Vagina (tissue), 2 donors: ENCODE data around the gene NT5DC1. TPM values are rescaled to one million over a fixed set of nuclear protein-coding genes. Genes with fewer than 3 reads are reported as not detected.

Source experiments
- DNase-seq, 2 donors: peaks; one replicate each; pipeline ENCODE4 v3.0.0-alpha.2; 2017; ENCODE audit errors: extremely low spot score in 2 of 2
- H3K27ac ChIP-seq: fragments of 200-600 bp; sonication (generic); one replicate; pipeline ENCODE4 v1.5.1; 2019
- H3K27me3 ChIP-seq: fragments of 200-600 bp; sonication (generic); one replicate; pipeline ENCODE4 v1.5.1; 2019
- H3K36me3 ChIP-seq, 2 donors: fragments of 200-600 bp; sonication (generic); one replicate each; pipeline ENCODE4 v1.5.1; 2017 to 2019
- H3K4me1 ChIP-seq: fragments of 200-600 bp; sonication (generic); one replicate; pipeline ENCODE4 v1.5.1; 2019
- H3K4me3 ChIP-seq, 2 donors: fragments of 200-600 bp; sonication (generic); 1 replicate in 1 of 2; 2 replicates in 1 of 2; pipeline ENCODE4 v1.5.1; 2016 to 2019
- H3K9me3 ChIP-seq: fragments of 200-600 bp; sonication (generic); one replicate; pipeline ENCODE4 v1.5.1; 2019
- POLR2A ChIP-seq, 2 donors: fragments of 450-650 bp; IDR thresholded peaks; one replicate each; pipeline ENCODE4 v1.6.1; 2017; ENCODE audit warnings: antibody characterized with exemption in 2 of 2, mild to moderate bottlenecking in 2 of 2, moderate library complexity in 2 of 2
- POLR2AphosphoS5 ChIP-seq, 2 donors: sonication (generic); formaldehyde crosslinking; IDR thresholded peaks; one replicate each; pipeline ENCODE4 v1.9.0; 2017; ENCODE audit warnings: antibody characterized with exemption in 2 of 2, mild to moderate bottlenecking in 2 of 2, low read depth in 1 of 2; ENCODE audit not compliant: insufficient read depth in 1 of 2
- intact Hi-C: fragments of 100-400 bp; cut with DNase I; formaldehyde crosslinking; loops from one replicate; pipeline ENCODE4 v1.15.1; 2023
- total RNA-seq: library from RNA; depleted of rRNA; stranded (reverse); fragments of >200 nt; gene quantifications from one replicate; pipeline ENCODE4 v1.2.3, GENCODE V29; 2016
- TF ChIP-seq, protein P1 (sequence below), 3 experiments: fragments of 450-650 bp in 2 of 3; fragments of 200-600 bp in 1 of 3; sonication (generic) in 1 of 3; IDR thresholded peaks; one replicate each; pipeline ENCODE4 v1.5.1; 2017 to 2019; ENCODE audit warnings: antibody characterized with exemption in 3 of 3, mild to moderate bottlenecking in 2 of 3, moderate library complexity in 2 of 3

NT5DC1 gene
- total RNA-seq, 1 donor from 2014 or later, result 6.1 TPM

DNA sequence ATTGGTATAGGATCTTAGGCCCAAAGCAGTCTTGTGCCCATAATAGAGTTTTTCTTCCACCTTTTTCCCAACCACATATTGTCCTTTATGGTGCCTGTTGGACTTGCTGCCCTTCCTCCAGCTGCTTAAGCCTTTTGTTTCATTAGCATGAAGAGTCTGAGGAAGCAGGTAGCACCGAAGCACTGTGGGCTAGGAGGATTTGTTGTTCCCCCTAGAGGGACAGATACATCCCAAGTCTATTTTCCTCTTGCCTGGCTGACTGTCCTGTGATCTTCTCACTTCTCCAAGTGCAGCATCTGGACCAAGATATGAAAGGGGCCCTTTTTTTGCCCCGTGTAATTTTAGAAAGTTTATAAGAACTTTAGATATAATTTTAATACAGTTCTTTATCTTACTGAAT lies 75.9 kb downstream of the NT5DC1 start:
- intact Hi-C loops, result no loop called here
- TF ChIP-seq POLR2A (IDR thresholded peaks at IDR 0.05) (no peak), POLR2AphosphoS5 (IDR thresholded peaks at IDR 0.05; ENCODE audit: insufficient read depth in 1 of 2, low read depth in 1 of 2) (no peak)
- TF ChIP-seq, protein P1, sequence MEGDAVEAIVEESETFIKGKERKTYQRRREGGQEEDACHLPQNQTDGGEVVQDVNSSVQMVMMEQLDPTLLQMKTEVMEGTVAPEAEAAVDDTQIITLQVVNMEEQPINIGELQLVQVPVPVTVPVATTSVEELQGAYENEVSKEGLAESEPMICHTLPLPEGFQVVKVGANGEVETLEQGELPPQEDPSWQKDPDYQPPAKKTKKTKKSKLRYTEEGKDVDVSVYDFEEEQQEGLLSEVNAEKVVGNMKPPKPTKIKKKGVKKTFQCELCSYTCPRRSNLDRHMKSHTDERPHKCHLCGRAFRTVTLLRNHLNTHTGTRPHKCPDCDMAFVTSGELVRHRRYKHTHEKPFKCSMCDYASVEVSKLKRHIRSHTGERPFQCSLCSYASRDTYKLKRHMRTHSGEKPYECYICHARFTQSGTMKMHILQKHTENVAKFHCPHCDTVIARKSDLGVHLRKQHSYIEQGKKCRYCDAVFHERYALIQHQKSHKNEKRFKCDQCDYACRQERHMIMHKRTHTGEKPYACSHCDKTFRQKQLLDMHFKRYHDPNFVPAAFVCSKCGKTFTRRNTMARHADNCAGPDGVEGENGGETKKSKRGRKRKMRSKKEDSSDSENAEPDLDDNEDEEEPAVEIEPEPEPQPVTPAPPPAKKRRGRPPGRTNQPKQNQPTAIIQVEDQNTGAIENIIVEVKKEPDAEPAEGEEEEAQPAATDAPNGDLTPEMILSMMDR (IDR thresholded peaks at IDR 0.05), result no peak

DNA sequence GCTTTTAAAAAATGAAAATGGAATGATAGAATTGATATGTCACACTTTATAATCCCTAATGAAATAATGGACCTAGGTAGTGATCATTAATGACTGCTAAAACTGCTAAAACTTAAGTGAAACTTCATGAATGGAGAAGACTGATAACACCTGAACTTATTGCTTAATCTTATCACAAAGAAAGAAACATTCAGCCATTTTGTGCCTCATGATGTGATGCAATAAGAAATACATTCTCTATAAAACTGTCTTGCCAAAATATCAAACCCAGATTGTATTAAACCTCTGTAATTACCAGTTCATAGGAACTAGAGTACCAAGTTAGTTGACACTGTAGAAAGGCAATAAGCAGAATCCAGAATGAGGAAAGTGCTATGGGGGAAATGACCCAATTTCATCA lies 79.7 kb downstream of the NT5DC1 start:
- TF ChIP-seq POLR2A (IDR thresholded peaks at IDR 0.05) (no peak), POLR2AphosphoS5 (IDR thresholded peaks at IDR 0.05; ENCODE audit: insufficient read depth in 1 of 2, low read depth in 1 of 2) (no peak)
- TF ChIP-seq, protein P1 (IDR thresholded peaks at IDR 0.05), result no peak
- Histone ChIP-seq H3K36me3 (no peaks in the 10 kb centered on the region), H3K4me1 (no peaks in the 10 kb centered on the region), H3K4me3 (no peak overlapping the region), H3K9me3 (no peaks in the 10 kb centered on the region), H3K27me3 (no peaks in the 10 kb centered on the region), H3K27ac (no peak overlapping the region)
- intact Hi-C loops, result no loop called here
- DNase-seq, result no peak

More for the DNA sequence above, 75.9 kb downstream of the NT5DC1 start:
- Histone ChIP-seq H3K27ac (no peak overlapping the region), H3K36me3 (no peaks in the 10 kb centered on the region), H3K9me3 (no peaks in the 10 kb centered on the region), H3K4me3 (no peak overlapping the region), H3K4me1 (no peaks in the 10 kb centered on the region), H3K27me3 (no peaks in the 10 kb centered on the region)
- no peak for DNase-seq

DNA sequence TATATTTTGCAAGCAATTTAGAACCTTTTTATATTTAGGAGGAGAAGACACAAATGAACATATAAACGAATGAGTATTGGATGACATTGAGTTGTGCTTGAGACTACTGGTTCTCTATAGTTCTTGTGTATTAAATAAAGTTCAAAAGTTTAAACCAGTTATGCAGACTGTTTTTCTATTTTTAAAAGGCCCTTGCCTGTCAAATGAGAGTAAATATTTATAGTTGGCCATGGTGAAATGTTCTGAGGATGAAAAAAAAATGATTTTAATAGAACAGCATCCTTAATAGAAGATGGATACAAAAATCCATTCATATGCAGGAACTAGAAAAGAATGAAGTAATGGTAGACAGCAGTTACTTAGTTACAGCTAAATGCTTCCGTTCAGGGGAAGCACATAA lies 88.8 kb downstream of the NT5DC1 start:
- Histone ChIP-seq H3K4me1 (peaks cover 16% of the 10 kb centered on the region), H3K36me3 (no peaks in the 10 kb centered on the region), H3K27ac (no peak overlapping the region), H3K4me3 (no peak overlapping the region), H3K9me3 (no peaks in the 10 kb centered on the region), H3K27me3 (no peaks in the 10 kb centered on the region)
- DNase-seq, result no peak
- intact Hi-C loops, result no loop called here
- TF ChIP-seq POLR2A (IDR thresholded peaks at IDR 0.05), result no peak
- no peak for TF ChIP-seq POLR2AphosphoS5 (IDR thresholded peaks at IDR 0.05; ENCODE audit: insufficient read depth in 1 of 2, low read depth in 1 of 2)
- TF ChIP-seq, protein P1 (IDR thresholded peaks at IDR 0.05), result no peak

DNA sequence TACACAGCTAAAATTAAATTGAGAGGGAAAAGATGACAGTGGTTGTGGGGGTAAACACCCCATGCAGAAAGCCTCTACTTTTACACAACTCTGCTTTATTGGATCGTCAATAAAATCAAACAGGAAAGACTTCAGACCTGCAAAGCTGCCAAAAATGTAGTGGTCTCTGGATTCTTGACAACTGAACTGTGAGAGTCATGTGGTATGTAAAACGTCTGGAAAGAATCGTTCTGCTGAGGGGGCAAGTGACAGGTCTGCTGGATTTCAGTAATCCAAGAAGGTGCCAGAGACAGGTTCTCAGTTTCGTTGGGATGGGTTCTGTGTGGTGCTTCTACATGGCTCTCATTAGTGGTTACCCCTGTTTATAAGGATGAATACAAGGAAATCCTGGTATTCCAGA lies 89.9 kb downstream of the NT5DC1 start:
- H3K36me3 ChIP-seq, result no peaks in the 10 kb centered on the region
- no peak for DNase-seq
- no peaks in the 10 kb centered on the region for H3K9me3 ChIP-seq
- H3K27ac ChIP-seq, result no peak overlapping the region
- TF ChIP-seq POLR2AphosphoS5 (IDR thresholded peaks at IDR 0.05; ENCODE audit: insufficient read depth in 1 of 2, low read depth in 1 of 2) (no peak), POLR2A (IDR thresholded peaks at IDR 0.05) (no peak)
- TF ChIP-seq, protein P1 (IDR thresholded peaks at IDR 0.05), result no peak
- no peak overlapping the region for H3K4me3 ChIP-seq
- no peaks in the 10 kb centered on the region for H3K27me3 ChIP-seq
- intact Hi-C loops, result no loop called here
- H3K4me1 ChIP-seq, result peaks cover 16% of the 10 kb centered on the region

DNA sequence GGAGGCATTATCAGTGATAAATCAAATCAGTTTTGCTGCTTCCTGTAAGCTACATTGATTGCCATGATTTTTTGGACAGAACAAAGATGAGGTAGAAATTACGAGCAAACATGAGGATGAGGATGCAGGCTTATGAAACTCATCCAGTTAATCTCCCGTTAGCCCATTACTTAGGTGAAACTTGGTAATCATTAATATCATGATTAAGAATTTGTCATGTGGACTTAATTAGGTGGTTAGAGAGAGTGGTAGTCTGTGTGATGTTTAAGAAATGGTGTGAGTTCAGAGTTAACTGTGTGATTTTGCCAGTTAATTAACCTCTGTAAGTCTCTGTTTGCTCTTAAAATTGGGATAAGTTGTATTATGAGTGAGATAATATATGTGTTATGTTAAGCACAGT lies 91.2 kb downstream of the NT5DC1 start:
- no peak overlapping the region for H3K4me3 ChIP-seq
- TF ChIP-seq POLR2A (IDR thresholded peaks at IDR 0.05) (no peak), POLR2AphosphoS5 (IDR thresholded peaks at IDR 0.05; ENCODE audit: insufficient read depth in 1 of 2, low read depth in 1 of 2) (no peak)
- TF ChIP-seq, protein P1 (IDR thresholded peaks at IDR 0.05), result no peak
- no peak for DNase-seq
- H3K4me1 ChIP-seq, result peaks cover 16% of the 10 kb centered on the region
- no peaks in the 10 kb centered on the region for H3K36me3 ChIP-seq
- H3K27ac ChIP-seq, result no peak overlapping the region
- intact Hi-C loops, result no loop called here
- no peaks in the 10 kb centered on the region for H3K27me3 ChIP-seq
- no peaks in the 10 kb centered on the region for H3K9me3 ChIP-seq
